GM18861 (cell line): ENCODE results near the gene OASL.

Source experiments
- ATAC-seq: cut with Tn5 transposase; IDR thresholded peaks from one replicate; pipeline ENCODE4 v1.9.1; 2021; ENCODE audit not compliant: unreplicated experiment

OASL gene

DNA sequence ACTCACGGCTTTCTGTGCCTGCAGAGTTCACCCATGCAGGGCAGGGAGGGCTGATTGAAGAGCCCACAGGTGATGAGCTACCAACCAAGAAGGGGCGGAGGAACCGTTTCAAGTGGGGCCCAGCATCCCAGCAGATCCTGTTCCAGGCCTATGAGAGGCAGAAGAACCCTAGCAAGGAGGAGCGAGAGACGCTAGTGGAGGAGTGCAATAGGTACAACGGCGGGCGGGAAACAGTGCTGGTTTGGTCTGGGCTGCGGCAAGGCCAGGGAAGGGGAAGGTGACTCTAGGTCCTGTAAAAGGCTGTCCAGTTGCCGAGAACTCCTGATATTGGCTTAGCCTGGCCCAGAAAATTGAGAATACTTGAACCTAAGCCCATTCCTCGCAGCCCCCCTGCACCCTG, 45.5 kb downstream of the OASL start:
- no peak for ATAC-seq

DNA sequence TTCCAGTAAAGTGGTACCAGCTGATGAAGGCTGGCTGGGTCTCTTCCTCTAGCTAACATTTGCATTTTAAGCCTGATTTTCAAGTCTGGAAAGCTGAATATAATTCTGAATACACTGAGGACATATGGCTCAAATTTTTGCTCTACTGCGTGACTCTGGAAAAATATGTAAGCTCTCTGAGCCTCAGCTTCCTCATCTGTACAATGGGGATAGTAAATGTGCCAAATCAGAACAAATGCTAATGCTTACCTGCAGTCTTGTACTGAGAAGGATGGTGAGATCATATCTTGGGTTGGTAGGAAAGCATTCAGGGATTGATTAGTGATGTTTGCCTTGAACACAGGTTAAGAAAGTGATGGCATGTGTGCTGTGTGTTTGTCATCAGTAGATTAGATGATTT, 46.1 kb downstream of the OASL start:
- no peak for ATAC-seq

DNA sequence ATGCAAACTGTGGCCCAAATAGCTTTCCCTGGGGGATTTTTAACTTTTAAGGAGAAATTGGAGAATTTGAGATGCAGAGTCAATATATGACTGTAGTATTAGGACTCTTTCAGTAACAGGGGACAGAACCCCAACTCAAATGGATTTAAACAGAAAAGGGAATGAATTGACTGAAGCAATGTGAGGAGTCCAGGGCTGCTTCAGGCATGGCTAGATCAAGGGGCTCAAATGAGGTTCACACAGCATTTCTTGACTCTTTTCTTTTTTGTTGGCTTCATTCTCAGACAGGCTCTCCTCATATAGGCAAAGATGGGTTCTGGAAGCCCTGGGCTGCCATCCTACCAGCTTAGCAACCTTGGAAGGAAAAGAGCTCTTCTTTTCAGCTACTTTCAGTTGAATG, 47.1 kb downstream of the OASL start:
- ATAC-seq: no peak

DNA sequence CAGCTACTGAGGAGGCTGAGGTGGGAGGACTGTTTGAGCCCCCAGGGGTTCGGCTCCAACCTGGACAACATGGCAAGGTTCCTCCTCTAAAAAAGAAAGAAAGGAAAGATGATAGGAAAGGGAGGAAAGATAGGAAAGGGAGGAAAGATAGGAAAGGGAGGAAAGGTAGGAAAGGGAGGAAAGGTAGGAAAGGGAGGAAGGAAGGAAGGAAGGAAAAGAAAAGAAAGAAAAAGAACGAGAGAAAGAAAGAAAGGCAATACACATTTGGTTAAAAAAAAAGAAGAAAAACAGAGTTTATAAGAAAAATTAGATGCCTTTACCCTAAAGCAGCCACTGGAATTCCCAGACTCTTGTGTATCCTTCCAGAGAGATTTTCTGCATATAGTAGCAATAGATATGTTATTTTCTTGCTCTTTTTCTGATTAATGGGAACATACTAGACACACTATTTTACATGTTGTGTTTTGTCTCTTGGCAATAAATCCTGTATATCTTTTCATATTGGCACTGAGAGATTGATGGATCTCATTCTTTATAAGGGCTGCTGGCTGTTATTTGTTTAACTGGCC, 48.5 kb downstream of the OASL start:
- ATAC-seq: no peak

DNA sequence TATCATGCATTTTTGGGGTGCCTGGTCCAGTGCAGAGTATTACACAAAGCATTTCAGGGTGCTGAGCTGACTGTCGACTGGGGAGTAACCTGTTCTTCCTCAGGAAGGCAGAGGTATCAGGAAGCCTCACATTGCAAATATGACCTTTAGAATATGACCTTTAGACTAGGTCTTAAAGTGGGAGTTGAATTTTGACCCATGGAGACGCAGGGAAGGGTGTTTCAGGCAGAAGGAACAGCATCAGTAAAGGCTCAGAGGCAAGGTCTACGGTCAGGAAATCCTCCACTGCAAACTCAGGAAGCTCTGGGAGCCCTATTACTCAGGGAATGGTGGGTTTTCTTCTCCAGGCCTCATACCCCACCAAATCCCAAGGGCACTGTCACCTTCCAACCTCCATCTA, 49.4 kb downstream of the OASL start:
- no peak for ATAC-seq

DNA sequence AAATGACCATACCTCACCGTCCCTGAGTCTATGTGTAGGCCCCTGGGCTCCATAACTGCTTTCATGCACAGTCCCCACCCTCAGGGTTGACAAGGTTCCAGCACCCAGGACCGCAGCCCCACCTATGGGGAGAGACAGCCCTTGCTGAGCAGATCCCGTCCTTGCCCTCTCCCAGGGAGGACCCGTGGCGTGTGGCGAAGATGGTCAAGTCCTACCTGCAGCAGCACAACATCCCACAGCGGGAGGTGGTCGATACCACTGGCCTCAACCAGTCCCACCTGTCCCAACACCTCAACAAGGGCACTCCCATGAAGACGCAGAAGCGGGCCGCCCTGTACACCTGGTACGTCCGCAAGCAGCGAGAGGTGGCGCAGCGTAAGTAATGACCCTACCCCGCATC, 50.4 kb downstream of the OASL start:
- ATAC-seq: no peak

DNA sequence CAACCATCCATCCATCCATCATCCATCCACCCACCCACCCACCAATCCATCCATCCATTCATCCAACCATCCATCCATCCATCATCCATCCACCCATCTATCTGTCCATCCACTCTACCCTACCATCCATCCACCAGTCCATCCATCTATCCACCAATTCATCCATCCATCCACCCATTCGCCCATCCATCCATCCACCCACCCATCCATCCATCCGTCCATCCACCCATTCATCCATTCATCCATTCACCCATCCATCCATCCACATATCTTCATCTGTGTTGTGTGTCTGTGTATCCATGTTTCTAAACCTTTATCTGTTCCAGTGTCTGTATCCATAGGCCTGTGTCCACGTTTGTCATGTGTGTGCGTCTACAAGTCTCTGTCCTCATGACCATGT, 50.8 kb downstream of the OASL start:
- ATAC-seq: no peak

DNA sequence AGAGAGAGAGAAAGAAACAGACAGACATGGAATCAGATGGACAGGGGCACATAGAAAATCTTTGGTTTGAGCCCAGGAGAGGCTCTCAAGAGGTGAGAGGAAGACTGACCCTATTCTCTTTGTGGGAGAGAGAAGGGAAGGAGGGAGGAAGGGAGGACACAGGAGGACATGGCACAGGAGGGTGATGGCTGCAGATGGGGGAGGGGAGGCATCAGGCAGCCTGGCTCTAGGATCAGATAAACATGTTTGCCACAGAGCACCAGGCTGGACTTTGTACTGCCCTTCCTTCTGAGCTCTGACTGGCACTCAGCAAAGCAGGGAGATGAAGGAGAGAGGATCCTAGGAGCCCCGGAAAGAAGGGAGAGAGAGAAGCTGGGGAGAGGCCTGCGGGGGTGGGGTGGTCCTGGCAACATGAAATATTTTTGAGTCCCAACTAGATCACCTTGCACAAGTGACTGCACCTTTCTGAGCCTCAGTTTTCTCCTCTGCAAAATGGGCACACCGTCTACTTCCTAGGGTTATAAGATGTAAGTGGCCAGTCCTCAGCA, 54.6 kb downstream of the OASL start:
- ATAC-seq: no peak

DNA sequence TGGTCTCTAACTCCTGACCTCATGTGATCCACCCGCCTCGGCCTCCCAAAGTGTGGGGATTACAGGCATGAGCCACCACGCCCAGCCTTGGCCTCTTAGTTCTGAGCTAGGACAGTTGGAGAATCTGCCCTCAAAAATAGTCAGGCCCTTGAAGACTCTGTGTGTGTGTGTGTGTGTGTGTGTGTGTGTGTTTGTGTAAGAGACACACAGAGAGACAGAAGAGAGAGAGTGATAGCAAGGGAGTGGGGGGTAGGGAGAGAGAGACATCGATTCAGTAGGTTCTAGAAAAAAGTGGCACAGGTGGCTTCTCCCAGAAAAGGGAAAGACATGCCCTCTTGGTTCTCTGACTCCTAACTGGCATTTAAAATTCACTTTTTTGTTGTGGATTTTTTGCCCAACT, 55.3 kb downstream of the OASL start:
- ATAC-seq: no peak

DNA sequence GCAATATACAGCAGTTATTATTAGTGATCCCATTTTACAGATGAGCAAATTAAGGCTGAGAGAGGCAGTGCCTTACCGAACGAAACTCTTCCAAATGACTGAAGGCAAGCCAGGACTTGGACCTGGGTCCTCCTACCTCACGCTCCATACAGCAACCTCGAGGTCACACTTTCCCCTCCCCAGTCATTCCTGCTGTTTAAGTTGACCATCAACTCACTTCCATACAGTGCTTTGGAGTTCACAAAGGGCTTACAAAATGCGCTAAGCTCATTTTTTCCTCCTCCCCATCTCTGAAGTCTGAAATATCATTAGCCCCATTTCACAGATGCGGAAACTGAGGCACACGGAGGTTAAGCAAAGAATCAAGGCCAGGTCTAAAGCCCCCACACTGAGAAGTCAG, 56.4 kb downstream of the OASL start:
- no peak for ATAC-seq

DNA sequence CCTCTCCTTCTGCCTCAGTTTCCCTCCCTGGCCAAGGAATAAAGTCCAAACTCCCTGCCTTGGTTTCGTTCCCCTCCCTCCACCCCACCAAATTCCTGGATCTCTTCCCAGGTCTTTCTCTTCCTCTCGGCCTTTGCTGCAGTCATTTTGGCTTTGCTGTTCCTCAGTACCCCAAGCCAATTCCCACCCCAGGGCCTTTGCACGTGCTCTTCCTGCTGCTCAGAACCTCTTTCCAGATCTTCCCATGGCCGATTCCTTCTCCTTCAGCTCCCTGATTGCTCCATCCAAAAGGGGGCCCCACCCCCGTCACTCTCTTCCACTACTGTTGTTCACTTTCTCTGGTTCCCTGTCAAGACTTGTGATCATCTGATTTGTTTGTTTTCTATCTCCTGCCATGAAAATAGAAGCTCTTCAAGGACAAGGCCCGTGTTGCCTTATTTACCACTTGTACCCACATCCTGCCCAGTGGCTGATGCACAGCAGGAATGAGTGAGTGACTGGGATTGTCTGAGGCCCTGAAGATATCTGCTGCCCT, 57.6 kb downstream of the OASL start:
- ATAC-seq: no peak

DNA sequence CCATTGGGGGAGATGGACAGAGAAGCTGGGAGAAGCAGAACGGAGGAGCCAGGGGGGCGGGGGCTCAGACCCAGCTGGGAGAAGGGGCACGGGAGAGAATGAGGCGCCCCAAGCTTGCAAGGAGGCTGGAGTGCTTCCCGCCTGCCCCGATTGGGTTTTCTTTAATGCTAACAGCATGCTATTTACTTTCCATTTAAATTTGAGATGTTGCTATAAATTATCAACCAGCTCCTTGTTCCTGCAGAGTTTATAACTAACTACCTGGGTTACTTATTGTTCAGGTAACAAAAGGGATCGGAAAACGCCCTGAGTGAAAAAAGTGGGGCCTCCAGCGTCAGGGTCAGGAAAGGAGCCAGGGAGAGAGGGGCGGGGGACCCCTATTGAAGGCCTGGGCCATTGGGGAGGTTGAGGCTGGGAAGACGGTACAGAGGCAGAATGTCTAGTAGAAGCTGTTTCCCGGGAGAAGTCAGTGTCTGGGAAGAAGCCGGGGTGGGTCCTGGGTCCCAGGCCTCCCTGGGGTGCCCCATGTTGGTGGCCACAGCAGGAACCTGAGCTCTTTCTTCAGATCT, 58.2 kb downstream of the OASL start:
- ATAC-seq: no peak

DNA sequence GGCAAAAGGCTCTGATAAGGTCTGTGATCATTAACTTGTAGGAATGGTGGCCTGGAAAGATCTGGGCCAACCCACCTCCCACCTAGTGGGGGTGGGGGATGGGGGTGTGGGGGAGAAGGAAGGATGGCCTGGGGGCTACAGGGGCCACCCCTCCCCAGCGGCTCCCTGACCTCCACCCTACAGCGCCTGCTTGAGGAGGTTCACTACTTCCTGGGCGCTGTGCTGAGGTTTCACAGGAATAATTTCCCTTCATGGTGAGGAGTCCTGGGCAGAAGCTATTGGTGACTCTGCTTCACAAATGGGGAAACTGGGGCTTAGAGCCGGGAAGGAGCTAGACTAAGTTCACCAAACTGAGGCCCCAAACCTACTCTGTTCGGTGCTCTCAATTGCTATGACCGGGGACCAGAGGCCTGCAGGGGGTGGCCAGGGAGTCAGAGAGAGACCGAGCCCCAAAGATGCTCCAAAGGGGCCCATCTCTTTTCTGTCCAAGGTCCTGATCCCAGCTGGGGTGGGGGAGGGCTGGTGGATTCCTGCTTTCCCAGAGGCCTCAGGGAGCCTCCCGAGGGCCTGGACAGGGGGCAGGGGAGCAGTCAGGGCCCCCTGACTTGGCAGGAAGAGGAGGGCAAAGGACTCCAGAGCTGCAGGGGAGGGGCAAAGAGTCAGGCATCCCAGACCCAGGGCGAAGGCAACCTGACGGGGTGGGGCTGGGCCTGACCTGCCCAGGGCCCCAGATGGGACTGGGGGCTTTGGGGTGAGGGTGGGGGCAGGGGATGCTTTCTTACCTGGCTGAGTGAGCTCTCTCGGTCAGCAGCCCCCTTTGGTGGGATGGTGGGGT, 59.0 kb downstream of the OASL start:
- ATAC-seq: no peak

DNA sequence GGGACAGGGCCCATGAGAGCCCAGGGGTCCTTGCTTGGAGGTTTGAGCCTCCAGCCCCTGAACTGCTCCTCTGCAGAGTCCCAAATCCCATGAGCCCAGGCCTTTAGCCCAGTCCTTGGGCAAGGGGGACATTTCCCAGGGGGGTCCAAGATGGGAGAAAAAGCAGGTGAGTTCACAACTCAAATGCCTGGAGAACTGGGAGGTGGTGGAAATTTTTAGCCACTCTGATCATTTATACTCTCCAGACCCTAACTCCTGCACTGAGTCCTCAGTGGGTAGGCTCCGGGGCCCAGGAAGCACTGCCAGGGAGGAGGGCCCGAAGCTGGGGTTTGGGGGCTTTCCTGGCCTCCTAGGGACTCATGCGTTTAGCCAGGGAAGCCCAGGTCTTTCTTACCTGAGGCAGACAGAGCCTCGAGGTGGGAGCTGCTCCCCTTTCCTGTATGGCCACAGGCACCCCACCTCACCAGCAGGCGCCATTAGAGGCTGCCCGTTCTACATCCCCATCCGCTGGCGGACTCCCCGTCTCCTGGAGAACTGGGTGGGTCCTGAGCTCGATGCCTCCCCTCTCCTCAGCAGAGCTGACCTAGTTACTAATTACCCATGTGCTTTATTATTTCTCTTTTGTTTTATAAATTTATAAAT, 59.7 kb downstream of the OASL start:
- no peak for ATAC-seq

DNA sequence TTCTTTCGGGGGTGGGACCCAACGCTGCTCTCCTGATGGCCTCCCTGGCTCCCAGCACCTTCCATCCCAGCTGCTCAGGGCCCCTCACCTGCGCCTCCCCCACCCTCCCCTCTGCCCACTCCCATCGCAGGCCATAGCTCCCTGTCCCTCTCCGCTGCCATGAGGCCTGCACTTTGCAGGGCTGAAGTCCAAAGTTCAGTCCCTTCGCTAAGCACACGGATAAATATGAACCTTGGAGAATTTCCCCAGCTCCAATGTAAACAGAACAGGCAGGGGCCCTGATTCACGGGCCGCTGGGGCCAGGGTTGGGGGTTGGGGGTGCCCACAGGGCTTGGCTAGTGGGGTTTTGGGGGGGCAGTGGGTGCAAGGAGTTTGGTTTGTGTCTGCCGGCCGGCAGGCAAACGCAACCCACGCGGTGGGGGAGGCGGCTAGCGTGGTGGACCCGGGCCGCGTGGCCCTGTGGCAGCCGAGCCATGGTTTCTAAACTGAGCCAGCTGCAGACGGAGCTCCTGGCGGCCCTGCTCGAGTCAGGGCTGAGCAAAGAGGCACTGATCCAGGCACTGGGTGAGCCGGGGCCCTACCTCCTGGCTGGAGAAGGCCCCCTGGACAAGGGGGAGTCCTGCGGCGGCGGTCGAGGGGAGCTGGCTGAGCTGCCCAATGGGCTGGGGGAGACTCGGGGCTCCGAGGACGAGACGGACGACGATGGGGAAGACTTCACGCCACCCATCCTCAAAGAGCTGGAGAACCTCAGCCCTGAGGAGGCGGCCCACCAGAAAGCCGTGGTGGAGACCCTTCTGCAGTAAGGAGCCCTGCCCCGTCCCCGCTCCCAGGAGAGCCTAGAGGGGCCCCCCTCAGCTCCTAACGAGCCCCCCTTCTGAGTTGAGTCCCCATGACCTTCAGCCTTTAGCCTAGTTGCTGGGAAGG, 60.5 kb downstream of the OASL start, which contains the start of gene HNF1A:
Gene HNF1A, plus strand, starts transcription at position 248 of the 924 bp plus-strand sequence. Its CDS starts 226 bp downstream, at position 474.
- no peak for ATAC-seq

DNA sequence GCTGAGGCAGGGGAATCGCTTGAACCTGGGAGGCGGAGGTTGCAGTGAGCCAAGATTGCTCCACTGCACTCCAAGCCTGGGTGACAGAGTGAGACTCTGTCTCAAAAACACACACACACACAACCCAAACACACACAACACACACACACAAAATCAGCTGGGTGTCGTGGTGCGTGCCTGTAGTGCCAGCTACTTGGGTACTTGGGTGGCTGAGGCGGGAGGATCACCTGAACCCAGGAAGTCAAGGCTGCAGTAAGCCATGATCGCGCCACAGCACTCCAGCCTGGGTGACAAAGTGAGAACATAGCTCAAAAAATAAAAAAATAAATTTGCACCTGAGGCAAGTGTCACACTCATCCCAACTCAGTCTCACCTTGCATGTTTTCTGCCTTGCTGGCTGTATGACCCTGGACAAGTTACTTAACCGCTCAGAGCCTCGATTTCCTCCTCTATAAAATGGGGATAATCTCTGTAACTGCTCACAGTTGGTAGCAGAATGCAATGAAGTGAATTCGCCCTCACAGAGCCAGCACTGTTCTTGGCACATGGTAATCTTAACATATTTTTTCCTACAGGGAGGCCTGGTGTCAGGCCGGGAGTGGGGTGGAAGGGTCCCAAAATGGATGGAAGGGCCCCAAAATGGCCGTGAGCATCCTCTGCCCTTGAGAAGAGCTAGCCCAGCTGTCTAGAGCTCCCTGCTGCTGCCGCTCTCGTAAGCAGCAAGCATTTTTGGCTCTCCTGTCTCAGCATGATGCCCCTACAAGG, 61.3 kb downstream of the OASL start:
- ATAC-seq: no peak

DNA sequence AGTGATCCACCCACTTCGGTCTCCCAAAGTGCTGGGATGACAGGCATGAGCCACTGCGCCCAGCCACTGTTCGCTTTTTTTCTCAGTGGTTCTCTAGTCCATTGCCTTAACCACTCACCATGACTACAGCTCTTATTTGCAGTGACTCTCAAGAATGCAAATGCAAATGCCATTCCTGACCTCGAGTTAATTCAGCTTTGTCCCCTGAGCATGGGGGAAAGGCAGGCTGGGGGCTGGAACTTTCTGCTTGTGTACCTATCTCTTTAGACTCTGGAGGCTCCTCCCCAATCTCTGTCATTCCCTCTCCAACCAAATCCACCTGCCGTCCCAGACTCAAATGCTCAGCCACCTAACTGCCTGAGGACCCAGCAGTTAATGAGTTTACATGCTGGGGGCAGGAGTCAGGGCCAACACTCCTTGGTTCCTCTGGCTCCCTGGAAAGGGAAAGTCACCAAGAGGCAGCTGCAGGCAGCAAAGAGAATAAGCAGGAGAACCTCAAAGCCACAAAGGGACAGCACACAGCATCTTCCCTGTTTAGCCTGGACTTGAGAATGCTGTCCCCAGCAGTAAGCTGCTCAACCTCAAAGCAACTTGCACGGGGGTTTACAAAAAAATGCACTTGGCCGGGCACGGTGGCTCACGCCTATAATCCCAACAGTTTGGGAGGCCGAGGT, 66.0 kb downstream of the OASL start:
- no peak for ATAC-seq

DNA sequence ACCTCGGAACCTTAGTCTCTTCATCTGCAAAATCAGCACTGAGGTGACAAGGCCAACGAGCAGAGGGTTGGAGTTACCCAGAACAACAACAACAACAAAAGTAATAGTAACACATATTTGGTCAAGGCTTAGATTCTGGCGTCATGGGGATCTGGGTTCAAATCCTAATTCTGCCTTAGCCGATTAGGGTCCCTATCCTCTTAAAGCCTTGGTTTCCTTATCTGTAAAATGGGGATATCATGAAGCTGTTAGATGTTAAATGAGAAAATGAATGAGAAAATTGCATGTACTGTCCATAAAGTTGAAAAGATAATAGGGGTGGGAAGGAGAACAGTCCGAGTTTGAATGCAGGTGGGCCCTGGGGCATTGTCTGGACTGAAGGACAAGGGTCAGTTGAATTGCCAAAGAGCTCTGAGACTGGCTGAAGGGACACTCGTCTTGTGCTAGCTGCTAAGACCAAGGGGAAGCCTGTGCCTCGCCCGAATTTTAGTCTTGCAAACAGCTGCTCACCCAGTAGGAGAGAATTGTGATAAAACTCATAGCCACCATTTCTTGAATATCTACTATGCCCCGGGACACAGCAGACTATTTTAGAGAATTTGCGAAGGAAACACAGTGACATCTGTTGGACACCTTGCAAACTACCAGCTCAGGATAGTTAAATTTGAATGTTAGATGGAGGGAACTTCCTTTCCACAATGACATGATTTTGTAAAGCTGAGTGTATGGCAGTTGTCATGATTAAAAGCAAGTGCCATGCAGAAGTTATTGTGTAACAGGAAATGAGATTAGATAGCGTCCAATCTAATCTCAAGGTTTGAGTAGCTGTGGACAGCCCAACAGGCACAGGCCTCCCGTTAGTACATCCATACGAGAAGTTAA, 67.5 kb downstream of the OASL start:
- peak; percentile 52 for ATAC-seq
